Gastrocnemius medialis (tissue), 4 donors: ENCODE data around the gene DYNLT4.
"Not testable (repeated sequence)": the region's sequence is repeated elsewhere in the genome, so short reads cannot be mapped to it uniquely, and the experiment has no call there.

Experiments
- CTCF ChIP-seq, 5 experiments: fragments of 450-650 bp in 3 of 5; fragments of 200-600 bp in 2 of 5; sonication (generic) in 2 of 5; IDR thresholded peaks in 4 of 5; conservative IDR thresholded peaks in 1 of 5; 1 replicate in 4 of 5; 2 replicates in 1 of 5; pipeline ENCODE4 v1.5.1; 2016 to 2019; ENCODE audit warnings: antibody characterized with exemption in 5 of 5, mild to moderate bottlenecking in 3 of 5, moderate library complexity in 3 of 5
- POLR2A ChIP-seq, 2 donors: fragments of 450-650 bp; IDR thresholded peaks; one replicate each; pipeline ENCODE4 v1.6.1; 2017; ENCODE audit warnings: antibody characterized with exemption in 2 of 2, mild to moderate bottlenecking in 2 of 2, moderate library complexity in 2 of 2

DNA sequence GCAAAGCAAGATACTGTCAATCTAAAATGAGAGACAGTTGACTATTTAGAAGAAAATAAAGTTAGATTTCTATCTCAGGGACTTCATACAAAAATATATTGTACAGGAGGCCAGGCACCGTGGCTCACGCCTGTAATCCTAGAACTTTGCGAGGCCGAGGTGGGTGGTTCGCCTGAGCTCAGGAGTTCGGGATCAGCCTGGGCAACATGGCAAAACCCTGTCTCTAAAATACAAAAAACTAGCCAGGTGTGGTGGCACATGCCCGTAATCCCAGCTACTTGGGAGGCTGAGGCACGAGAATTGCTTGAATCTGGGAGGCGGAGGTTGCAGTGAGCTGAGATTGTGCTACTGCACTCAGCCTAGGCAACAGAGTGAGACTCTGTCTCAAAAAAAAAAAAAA is 8.8 kb upstream of the DYNLT4 start:
- TF ChIP-seq CTCF (IDR thresholded peaks at IDR 0.05 in 4 of 5, conservative IDR thresholded peaks at IDR 0.05 in 1 of 5); POLR2A (IDR thresholded peaks at IDR 0.05): not testable (repeated sequence)
